A673 (cell line): ENCODE data around the gene KIAA0319L. TPM values are rescaled to one million over a fixed set of nuclear protein-coding genes. Genes with fewer than 3 reads are reported as not detected.
"Not testable (repeated sequence)": the region's sequence is repeated elsewhere in the genome, so short reads cannot be mapped to it uniquely, and the experiment has no call there.

Experiments
- BruUV-seq: library from RNA; stranded (reverse); fragments of 400-500 nt; replicated peaks from 2 replicates; lab custom pipeline; 2021; lab: Mats Ljungman, UMichigan
- CTCF ChIA-PET: fragments of 300-600 bp; sonication (Branson Sonifier 250); formaldehyde crosslinking; loops from one replicate; lab custom pipeline; 2022; ENCODE audit warnings: antibody characterized with exemption; lab: Charles Lee
- POLR2A ChIA-PET: fragments of 300-600 bp; sonication (Branson Sonifier 250); formaldehyde crosslinking; loops from one replicate; lab custom pipeline; 2022; ENCODE audit warnings: antibody characterized with exemption; ENCODE audit not compliant: low non-redundant PET; lab: Charles Lee
- DNase-seq: peaks from one replicate; pipeline ENCODE4 v3.0.0-alpha.2; 2015; ENCODE audit warnings: low spot score
- H3K27ac ChIP-seq: fragments of 200-600 bp; sonication (generic); 2 replicates; pipeline ENCODE4 v1.5.1; 2016; ENCODE audit warnings: mixed run types, low read depth, mild to moderate bottlenecking, mixed read lengths, antibody characterized with exemption, low read length; ENCODE audit not compliant: poor library complexity, severe bottlenecking
- H3K27me3 ChIP-seq: fragments of 200-600 bp; sonication (generic); replicated peaks from 2 replicates; pipeline ENCODE4 v1.6.1; 2017; ENCODE audit warnings: mixed run types, low read depth, mild to moderate bottlenecking, mixed read lengths, antibody characterized with exemption, low read length; ENCODE audit not compliant: insufficient read depth, poor library complexity
- H3K36me3 ChIP-seq: fragments of 200-600 bp; sonication (generic); 2 replicates; pipeline ENCODE4 v1.6.1; 2016; ENCODE audit warnings: mixed run types, mild to moderate bottlenecking, mixed read lengths, antibody characterized with exemption, low read length; ENCODE audit not compliant: insufficient read depth, poor library complexity, severe bottlenecking
- H3K4me1 ChIP-seq: fragments of 200-600 bp; sonication (generic); 2 replicates; pipeline ENCODE4 v1.6.1; 2017; ENCODE audit warnings: mixed run types, mild to moderate bottlenecking, mixed read lengths, antibody characterized with exemption, low read length; ENCODE audit not compliant: insufficient read depth, poor library complexity, severe bottlenecking
- H3K4me3 ChIP-seq: fragments of 200-600 bp; sonication (generic); 2 replicates; pipeline ENCODE4 v1.5.1; 2016; ENCODE audit warnings: low read depth, mixed run types, mild to moderate bottlenecking, mixed read lengths, low read length; ENCODE audit not compliant: poor library complexity, severe bottlenecking
- H3K9me3 ChIP-seq: fragments of 200-600 bp; sonication (generic); 2 replicates; pipeline ENCODE4 v1.6.1; 2016; ENCODE audit warnings: mixed run types, low read depth, mild to moderate bottlenecking, mixed read lengths, antibody characterized with exemption, low read length; ENCODE audit not compliant: poor library complexity, severe bottlenecking
- CTCF ChIP-seq: fragments of 300-800, 200-600 bp; sonication (generic); conservative IDR thresholded peaks from 2 replicates; pipeline ENCODE4 v1.5.1; 2017; ENCODE audit warnings: low read depth, mild to moderate bottlenecking, antibody characterized with exemption, low read length, moderate library complexity, mixed read lengths
- EZH2 ChIP-seq: fragments of 200-600 bp; sonication (generic); IDR thresholded peaks from 2 replicates; pipeline ENCODE4 v1.6.1; 2017; ENCODE audit warnings: borderline replicate concordance, low read depth, mild to moderate bottlenecking, mixed read lengths, antibody characterized with exemption, low read length; ENCODE audit not compliant: poor library complexity, severe bottlenecking
- intact Hi-C: fragments of 100-400 bp; cut with micrococcal nuclease; formaldehyde crosslinking; loops from one replicate; pipeline ENCODE4 v1.10.0; 2022; ENCODE audit not compliant: unreplicated experiment
- total RNA-seq: library from RNA; stranded (reverse); gene quantifications from 2 replicates; pipeline ENCODE4 v1.2.3, GENCODE V29; 2021

The KIAA0319L gene
- total RNA-seq, 1 experiment from 2014 or later: 33.7 TPM

- Histone ChIP-seq H3K36me3 (peaks cover 7% of the 10 kb centered on the region), H3K4me3 (no peak overlapping the region), H3K27ac (no peak overlapping the region), H3K4me1 (no peaks in the 10 kb centered on the region), H3K9me3 (no peaks in the 10 kb centered on the region), H3K27me3 (no peaks in the 10 kb centered on the region)
- BruUV-seq: no TSS peak
- intact Hi-C loops: no loop called here
- CTCF ChIA-PET: no interaction called here
- POLR2A ChIA-PET: no interaction called here
- TF ChIP-seq CTCF: no peak
- no peak for TF ChIP-seq EZH2
- DNase-seq: no peak
Measured at GRCh38 chr1:35477870-35478269, 79.3 kb downstream of the KIAA0319L start.

- no peaks in the 10 kb centered on the region for H3K9me3 ChIP-seq
- H3K27me3 ChIP-seq: no peaks in the 10 kb centered on the region
- no peak overlapping the region for H3K4me3 ChIP-seq
- H3K4me1 ChIP-seq: no peaks in the 10 kb centered on the region
- H3K27ac ChIP-seq: no peak overlapping the region
- ChIA-PET CTCF (no interaction called here), POLR2A (no interaction called here)
- no peak for DNase-seq
- TF ChIP-seq EZH2: no peak
- TF ChIP-seq CTCF: no peak
- intact Hi-C loops: no loop called here
- H3K36me3 ChIP-seq: peaks cover 7% of the 10 kb centered on the region
- no TSS peak for BruUV-seq
Measured at GRCh38 chr1:35475856-35476674, 81.1 kb downstream of the KIAA0319L start.

GRCh38 chr1:35475356-35475755 lies 81.8 kb downstream of the KIAA0319L start:
- no peaks in the 10 kb centered on the region for H3K4me1 ChIP-seq
- H3K27ac ChIP-seq: no peak overlapping the region
- POLR2A ChIA-PET: no interaction called here
- BruUV-seq: no TSS peak
- no peak overlapping the region for H3K4me3 ChIP-seq
- H3K9me3 ChIP-seq: no peaks in the 10 kb centered on the region
- TF ChIP-seq CTCF (no peak), EZH2 (no peak)
- no peaks in the 10 kb centered on the region for H3K27me3 ChIP-seq
- no peak for DNase-seq
- CTCF ChIA-PET: no interaction called here
- intact Hi-C loops: no loop called here
- H3K36me3 ChIP-seq: peaks cover 7% of the 10 kb centered on the region

GRCh38 chr1:35473216-35473615 lies 84.0 kb downstream of the KIAA0319L start:
- H3K4me3 ChIP-seq, H3K36me3 ChIP-seq, intact Hi-C loops, POLR2A ChIA-PET, H3K27ac ChIP-seq, H3K27me3 ChIP-seq, BruUV-seq, DNase-seq, CTCF ChIA-PET, H3K9me3 ChIP-seq, H3K4me1 ChIP-seq: not testable (repeated sequence)
